ENCODE data around the gene GPRIN1. TPM values are rescaled to one million over a fixed set of nuclear protein-coding genes. Genes with fewer than 3 reads are reported as not detected.

The GPRIN1 gene
- total and polyA plus RNA-seq, 8 donors, result 0.23 to 3.2 (median 0.58) TPM

DNA sequence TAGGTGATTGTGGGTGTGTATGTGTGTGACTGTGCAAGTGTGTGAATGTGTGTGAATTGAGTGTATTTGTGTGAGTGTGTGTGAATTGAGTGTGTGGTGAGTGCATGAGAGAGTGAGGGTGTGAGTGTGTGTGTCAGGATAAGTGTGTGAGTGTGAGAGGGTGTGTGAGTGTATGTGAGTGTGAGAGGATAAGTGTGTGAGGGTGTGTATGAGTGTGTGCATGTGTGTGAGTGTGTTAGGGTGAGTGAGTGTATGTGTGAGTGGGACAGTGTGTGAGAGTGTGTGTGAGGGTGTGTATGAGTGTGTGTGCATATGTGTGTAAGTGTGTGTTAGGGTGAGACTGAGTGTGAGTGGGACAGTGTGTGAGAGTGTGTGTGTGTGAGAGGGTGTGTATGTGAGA lies 21.7 kb downstream of the GPRIN1 start:
- DNase-seq, result no peak
- no peak for FAIRE-seq
- no peak overlapping the region for H3K27ac ChIP-seq
- ATAC-seq, result no peak
- no peaks in the 10 kb centered on the region for H3K4me1 ChIP-seq
- TF ChIP-seq, protein P1, sequence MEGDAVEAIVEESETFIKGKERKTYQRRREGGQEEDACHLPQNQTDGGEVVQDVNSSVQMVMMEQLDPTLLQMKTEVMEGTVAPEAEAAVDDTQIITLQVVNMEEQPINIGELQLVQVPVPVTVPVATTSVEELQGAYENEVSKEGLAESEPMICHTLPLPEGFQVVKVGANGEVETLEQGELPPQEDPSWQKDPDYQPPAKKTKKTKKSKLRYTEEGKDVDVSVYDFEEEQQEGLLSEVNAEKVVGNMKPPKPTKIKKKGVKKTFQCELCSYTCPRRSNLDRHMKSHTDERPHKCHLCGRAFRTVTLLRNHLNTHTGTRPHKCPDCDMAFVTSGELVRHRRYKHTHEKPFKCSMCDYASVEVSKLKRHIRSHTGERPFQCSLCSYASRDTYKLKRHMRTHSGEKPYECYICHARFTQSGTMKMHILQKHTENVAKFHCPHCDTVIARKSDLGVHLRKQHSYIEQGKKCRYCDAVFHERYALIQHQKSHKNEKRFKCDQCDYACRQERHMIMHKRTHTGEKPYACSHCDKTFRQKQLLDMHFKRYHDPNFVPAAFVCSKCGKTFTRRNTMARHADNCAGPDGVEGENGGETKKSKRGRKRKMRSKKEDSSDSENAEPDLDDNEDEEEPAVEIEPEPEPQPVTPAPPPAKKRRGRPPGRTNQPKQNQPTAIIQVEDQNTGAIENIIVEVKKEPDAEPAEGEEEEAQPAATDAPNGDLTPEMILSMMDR (IDR thresholded peaks at IDR 0.05), result no peak
- H3K27me3 ChIP-seq, result no peaks in the 10 kb centered on the region
- H3K9me3 ChIP-seq, result no peaks in the 10 kb centered on the region
- intact Hi-C loops (cut with DNase I), result no loop called here
- H3K4me3 ChIP-seq, result no peak overlapping the region
- H3K36me3 ChIP-seq, result no peaks in the 10 kb centered on the region

DNA sequence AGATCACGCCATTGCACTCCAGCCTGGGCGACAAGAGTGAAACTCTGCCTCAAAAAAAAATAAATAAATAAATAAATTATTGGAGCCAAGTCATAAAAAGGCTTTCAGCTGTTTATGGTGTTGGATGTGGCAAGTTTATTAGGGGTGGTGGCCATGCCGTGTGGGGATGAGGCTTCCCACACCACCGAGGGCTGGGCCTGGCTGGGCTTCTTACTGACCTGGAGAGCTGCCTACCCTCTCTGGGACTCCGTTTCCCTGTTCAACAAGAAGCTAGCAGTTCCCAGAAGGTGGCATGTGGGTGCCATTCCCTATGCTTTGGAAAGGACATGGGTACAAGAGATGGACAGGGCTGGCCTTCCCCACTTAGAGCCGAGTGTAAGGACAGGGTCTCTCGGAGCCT lies 22.6 kb downstream of the GPRIN1 start:
- Histone ChIP-seq H3K9me3 (no peaks in the 10 kb centered on the region), H3K36me3 (no peaks in the 10 kb centered on the region), H3K4me3 (no peak overlapping the region), H3K27me3 (no peaks in the 10 kb centered on the region), H3K4me1 (no peaks in the 10 kb centered on the region), H3K27ac (no peak overlapping the region)
- DNase-seq (no peak), FAIRE-seq (no peak), ATAC-seq (no peak)
- 80 to 92% methylated on average over 7 of the region's 7 CpGs for WGBS, 2 donors
- intact Hi-C loops (cut with DNase I), result no loop called here
- TF ChIP-seq, protein P1 (IDR thresholded peaks at IDR 0.05), result no peak

DNA sequence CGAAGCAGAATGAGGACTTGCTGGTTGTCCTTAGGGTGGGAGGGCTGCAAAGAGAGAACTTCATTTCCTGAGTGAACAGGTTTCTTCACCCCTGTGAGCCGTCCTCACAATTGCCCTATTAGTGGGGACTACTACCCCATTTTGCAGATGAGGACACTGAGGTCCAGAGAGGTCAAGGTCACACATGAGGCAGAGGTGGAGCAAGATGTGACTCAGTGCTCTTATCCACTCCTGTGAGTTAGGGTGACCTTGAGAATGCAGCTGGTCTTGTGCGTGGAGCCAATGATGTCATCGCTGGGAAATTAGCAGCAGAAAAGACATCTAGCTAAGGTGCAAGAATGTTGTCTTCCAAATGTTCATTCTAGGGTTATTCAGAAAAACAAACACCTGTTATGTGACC lies 26.9 kb downstream of the GPRIN1 start:
- DNase-seq (no peak), FAIRE-seq (no peak), ATAC-seq (no peak)
- WGBS, 2 donors, result 70 to 71% methylated on average over 4 of the region's 4 CpGs
- Histone ChIP-seq H3K9me3 (no peaks in the 10 kb centered on the region), H3K4me1 (no peaks in the 10 kb centered on the region), H3K36me3 (no peaks in the 10 kb centered on the region), H3K27me3 (no peaks in the 10 kb centered on the region), H3K27ac (no peak overlapping the region), H3K4me3 (no peak overlapping the region)
- TF ChIP-seq, protein P1 (IDR thresholded peaks at IDR 0.05), result no peak
- intact Hi-C loops (cut with DNase I), result no loop called here

DNA sequence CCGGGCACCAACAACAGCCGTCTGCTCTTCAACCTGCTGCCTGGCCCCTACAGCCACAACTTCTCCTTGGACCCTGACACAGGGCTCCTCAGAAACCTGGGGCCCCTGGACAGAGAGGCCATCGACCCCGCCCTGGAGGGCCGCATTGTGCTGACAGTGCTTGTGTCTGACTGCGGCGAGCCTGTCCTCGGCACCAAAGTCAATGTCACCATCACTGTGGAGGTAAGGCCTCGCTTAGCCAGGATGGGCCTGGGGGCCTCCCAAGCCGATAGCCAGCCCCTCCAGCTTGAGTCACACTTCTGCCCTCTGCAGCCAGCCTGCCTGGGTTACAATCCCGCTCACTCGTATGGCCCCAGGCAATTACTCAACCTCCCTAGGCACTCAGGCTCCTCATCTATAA lies 28.6 kb downstream of the GPRIN1 start:
- H3K27me3 ChIP-seq, result no peaks in the 10 kb centered on the region

DNA sequence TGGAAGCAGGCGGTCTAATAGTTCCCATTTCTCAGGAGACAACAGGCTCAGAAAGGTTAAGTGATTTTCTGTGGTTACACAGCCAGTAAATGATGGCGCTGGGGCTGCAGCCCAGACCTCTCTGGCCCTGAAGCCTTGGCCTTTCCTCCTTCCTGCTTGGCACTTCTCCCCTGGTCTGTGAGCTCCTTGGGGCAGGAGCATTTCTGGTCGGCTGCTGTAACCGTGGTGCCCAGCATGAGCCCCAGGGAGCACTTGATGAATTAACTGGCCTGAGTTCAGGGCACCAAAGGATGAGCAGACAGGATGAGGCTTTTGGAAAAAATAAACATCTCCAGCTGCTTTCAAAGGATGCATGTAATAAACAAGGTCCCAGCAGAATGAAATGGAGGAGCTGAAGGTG lies 30.6 kb downstream of the GPRIN1 start:
- H3K36me3 ChIP-seq, result no peaks in the 10 kb centered on the region
- intact Hi-C loops (cut with DNase I), result loop anchor here in 1 of 3 donors (10.0 kb wide), 1 partner anchor 165 kb away; the partner anchor contains the start of gene CLTB
- DNase-seq, result no peak
- 61 to 70% methylated on average over 4 of the region's 4 CpGs for WGBS, 2 donors
- no peak for ATAC-seq
- H3K4me3 ChIP-seq, result no peak overlapping the region
- TF ChIP-seq, protein P1 (IDR thresholded peaks at IDR 0.05), result no peak
- no peaks in the 10 kb centered on the region for H3K9me3 ChIP-seq
- no peaks in the 10 kb centered on the region for H3K4me1 ChIP-seq
- H3K27me3 ChIP-seq, result no peaks in the 10 kb centered on the region
- no peak overlapping the region for H3K27ac ChIP-seq
- FAIRE-seq, result no peak

More for the DNA sequence above, 28.6 kb downstream of the GPRIN1 start:
- WGBS, 2 donors, result 78 to 84% methylated on average over 12 of the region's 12 CpGs
- no peak for ATAC-seq
- intact Hi-C loops (cut with DNase I), result no loop called here
- H3K36me3 ChIP-seq, result no peaks in the 10 kb centered on the region
- no peak for DNase-seq
- H3K4me1 ChIP-seq, result no peaks in the 10 kb centered on the region
- TF ChIP-seq, protein P1 (IDR thresholded peaks at IDR 0.05), result no peak
- H3K27ac ChIP-seq, result no peak overlapping the region
- no peaks in the 10 kb centered on the region for H3K9me3 ChIP-seq
- no peak overlapping the region for H3K4me3 ChIP-seq
- no peak for FAIRE-seq
